GM12865 (cell line): ENCODE data around the gene STK16.
A peak's percentile ranks its signal among the peaks of the same experiment; 100 is the strongest.

Experiments used
- DNase-seq: peaks from one replicate; pipeline ENCODE4 v3.0.0; 2010; ENCODE audit warnings: low read depth
- H3K4me3 ChIP-seq: 2 replicates; pipeline ENCODE4 v1.5.1; 2011; ENCODE audit warnings: mild to moderate bottlenecking, low read depth, low read length, control low read depth
- TF ChIP-seq, protein P1 (sequence below): IDR thresholded peaks from 2 replicates; pipeline ENCODE4 v1.5.1; 2011; ENCODE audit warnings: low read length, control low read depth, low read depth, inconsistent platforms; ENCODE audit not compliant: insufficient read depth; ENCODE audit errors: missing control alignments

The STK16 gene

DNA sequence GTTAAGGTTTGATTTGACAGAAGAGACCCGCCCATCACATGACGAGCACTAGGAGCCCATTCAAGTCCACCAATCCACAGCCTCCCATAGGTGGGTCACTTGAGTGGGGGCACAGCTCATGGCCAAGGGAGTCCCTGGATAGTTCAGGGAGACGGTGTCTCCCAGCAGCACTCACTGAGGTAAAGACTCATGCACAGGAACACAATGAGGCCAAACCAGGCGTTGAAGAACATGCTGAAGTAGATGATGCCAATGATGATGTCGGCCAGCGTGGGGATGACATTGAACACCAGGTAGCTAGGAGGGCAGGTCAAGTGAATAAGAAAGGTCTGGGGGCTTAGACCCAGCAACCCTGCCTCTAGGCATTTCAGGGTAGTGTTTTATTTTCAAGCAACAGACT is 30.5 kb upstream of the STK16 start:
- no peak overlapping the region for H3K4me3 ChIP-seq
- TF ChIP-seq, protein P1, sequence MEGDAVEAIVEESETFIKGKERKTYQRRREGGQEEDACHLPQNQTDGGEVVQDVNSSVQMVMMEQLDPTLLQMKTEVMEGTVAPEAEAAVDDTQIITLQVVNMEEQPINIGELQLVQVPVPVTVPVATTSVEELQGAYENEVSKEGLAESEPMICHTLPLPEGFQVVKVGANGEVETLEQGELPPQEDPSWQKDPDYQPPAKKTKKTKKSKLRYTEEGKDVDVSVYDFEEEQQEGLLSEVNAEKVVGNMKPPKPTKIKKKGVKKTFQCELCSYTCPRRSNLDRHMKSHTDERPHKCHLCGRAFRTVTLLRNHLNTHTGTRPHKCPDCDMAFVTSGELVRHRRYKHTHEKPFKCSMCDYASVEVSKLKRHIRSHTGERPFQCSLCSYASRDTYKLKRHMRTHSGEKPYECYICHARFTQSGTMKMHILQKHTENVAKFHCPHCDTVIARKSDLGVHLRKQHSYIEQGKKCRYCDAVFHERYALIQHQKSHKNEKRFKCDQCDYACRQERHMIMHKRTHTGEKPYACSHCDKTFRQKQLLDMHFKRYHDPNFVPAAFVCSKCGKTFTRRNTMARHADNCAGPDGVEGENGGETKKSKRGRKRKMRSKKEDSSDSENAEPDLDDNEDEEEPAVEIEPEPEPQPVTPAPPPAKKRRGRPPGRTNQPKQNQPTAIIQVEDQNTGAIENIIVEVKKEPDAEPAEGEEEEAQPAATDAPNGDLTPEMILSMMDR = no peak
- no peak for DNase-seq

DNA sequence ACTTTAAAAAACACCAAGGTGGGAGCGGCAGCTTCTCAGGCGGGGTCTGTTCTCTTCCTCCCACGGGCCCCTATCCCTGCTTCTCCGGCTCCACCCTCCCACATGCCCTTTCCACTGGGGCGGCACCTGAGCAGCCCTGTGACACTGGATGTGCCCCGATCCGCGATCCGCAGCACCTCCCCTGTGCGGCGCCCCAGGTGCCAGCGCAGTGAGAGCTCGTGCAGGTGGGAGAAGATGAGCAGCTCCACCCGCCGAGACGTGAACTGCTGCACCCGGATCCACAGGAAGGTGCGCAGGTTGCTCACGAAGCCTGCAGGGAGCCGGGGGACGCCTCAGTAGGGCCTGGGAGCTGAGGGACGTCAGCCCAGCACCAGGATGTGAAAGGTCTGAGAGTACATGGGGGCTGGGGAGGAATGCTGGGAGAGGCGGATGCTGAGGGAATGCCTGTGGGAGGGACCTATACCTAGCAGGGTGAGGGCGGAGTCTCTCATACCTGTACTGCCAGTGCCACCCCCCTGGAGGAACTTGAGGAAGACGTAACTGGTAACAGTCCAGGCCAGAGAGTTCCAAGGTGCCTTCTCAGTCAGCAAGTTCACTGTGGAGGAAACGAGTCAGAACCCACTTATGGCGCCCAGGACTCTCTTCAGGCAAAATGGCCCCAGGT is 29.3 kb upstream of the STK16 start:
- no peak for DNase-seq
- H3K4me3 ChIP-seq = no peak overlapping the region
- TF ChIP-seq, protein P1 = no peak

DNA sequence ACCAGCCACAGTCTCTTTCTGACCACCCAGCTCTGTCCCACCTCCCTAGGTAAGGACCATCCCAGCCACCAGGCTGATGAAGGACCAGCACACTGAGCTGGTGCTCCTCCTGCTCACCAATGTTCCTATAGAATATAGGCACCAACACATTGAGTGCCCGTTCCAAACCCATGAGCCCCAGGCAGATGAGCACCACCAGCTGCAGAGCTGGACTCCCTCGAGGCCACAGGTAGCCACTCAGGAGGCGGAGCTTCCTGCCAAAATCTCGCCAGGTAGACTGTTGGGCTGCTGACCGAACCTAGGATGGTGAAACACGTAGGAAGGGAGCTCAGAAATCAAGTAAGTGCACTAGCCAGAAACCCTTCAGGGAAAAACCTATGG is 28.8 kb upstream of the STK16 start:
- DNase-seq = no peak
- TF ChIP-seq, protein P1 = no peak
- no peak overlapping the region for H3K4me3 ChIP-seq

DNA sequence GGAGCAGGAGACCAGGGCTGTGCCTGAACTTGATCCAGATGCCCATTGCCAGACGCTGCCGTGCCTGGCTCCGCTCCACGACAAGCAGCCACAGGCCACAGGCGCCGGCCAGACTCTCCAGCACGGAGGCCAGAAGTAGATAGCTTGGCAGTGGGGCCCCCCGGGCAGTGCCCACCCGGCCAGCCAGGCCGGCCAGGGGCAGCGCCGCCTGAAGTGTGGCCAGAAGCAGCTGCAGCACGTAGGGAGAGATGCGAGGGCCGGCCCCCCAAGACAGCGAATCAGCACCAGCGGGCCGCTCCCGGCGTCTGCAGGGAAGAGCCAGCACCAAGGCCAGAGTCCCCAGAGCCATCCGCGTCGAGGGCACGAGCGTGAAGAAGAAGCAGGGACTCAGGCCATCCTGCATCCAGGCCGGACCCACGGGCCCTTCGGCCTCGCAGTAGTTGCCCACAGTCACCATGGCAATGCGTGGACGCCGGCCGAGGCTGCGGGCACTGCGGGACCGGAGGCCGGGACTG is 27.0 kb upstream of the STK16 start:
- no peak for DNase-seq
- TF ChIP-seq, protein P1 = no peak
- H3K4me3 ChIP-seq = peak overlapping the region; percentile 85

DNA sequence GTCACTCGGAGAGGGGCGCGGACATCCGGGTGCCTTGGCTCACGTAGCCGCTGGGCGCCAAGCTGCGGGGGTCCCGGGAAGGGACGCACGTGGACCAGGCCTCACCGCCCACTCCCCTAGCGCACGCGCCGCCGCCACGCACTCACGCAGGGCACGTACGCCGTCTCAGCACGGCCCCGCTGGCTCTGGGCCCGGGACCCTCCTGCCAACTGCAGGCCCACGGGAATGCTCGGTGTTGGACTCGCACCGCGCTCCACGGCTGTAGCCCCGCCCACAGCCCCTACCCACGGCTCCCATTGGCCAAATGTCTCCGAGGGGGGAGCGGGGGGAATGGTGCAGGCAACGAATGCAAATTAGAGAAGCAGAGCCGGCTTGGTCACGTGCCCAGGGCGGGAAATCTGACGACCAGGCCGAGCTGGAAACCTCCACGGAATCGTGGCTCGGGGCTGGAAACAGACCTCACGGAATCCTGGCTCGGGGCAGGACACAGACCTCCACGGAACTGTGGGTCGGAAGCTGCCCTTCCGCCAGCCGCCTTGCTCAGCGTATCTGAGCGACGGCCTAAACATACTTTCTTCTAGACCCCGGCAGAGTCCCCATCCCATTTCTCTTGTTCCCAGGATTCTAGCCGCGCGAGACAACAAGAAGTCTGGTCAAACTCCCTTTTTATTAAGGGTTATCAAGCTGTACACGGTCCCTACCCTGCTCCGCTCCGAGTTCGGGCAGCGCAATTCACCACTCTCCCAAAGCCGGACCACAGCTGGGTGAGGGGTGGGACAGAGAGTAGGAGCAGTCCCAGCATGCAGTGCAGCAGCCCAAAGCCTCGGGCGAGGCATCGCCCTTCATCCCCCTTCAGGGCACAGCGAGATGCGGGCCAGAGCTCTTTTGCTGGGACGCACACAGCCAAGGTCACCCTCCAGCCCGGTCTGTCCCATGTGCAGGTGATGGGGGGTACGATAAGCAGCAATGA is 26.3 kb upstream of the STK16 start, which contains the start of gene ABCB6:
TSS of gene ABCB6 (minus strand) at position 227 of the 970 bp plus-strand sequence. CDS start 285 bp downstream, outside the sequence.
- TF ChIP-seq, protein P1 = no peak
- DNase-seq = peak; percentile 92
- peak within 1 kb of the TSS; percentile 85 for H3K4me3 ChIP-seq

DNA sequence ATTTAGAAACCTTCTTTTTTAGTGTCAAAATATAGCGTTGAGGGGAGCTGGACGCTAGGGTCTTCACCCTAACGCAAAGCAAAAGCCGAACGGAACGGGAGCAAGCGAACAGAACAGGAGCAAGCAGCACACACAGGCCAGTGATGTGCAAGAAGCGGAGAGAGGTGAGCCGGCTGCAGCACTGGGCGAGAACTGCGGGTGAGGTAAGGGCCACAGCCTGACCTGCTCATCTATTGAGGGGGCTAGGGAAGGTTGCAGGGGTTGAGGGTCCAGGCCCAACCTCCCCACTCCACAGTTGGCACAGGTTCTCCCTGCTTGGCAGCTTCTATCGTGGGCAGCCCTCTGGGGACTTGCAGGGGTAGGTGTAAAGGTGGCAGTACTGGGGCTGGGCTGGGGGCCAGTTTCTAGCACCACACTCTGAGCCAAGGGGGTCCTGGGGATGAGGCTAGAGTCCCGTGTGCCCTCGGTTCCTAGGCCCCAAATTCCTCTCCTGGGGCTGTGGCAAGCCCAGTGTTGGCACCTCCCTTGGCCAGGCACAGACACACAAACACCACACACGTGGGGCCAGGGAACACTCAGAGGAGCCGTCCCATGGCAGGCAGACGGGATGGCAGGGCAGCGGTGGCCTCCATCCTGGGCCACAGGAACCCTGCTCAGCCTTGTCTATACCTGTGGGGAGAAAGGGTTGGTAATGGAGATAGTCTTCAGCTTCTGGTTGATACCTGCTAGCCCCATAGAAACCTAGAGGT is 25.3 kb upstream of the STK16 start:
- no peak overlapping the region for H3K4me3 ChIP-seq
- TF ChIP-seq, protein P1 = no peak
- no peak for DNase-seq
